Articular chondrocyte of knee joint (primary cell): ENCODE results near the gene TRIM10. TPM values are rescaled to one million over a fixed set of nuclear protein-coding genes. Genes with fewer than 3 reads are reported as not detected.

Source experiments
- small RNA-seq: library from RNA; depleted of rRNA; stranded (forward); fragments of <200 nt; gene quantifications from one replicate; pipeline ENCODE3, GENCODE V24; 2012
- total RNA-seq: library from RNA; depleted of rRNA; stranded (reverse); fragments of >200 nt; gene quantifications from 2 replicates; pipeline ENCODE4 v1.2.3, GENCODE V29; 2012

TRIM10 gene
- not detected in 2 replicates for total RNA-seq

GRCh38 chr6:30160785-30161531, at the start of gene TRIM10:
Gene TRIM10 (minus strand): TSS chr6:30161211. CDS start chr6:30160858, 353 bp downstream.

GRCh38 chr6:30163090-30163917, 2.3 kb upstream of the TRIM10 start, which contains the start of gene TRIM15:
Gene TRIM15 (plus strand): TSS chr6:30163546. CDS start chr6:30163685, 139 bp downstream.

GRCh38 chr6:30135757-30136156, 25.3 kb downstream of the TRIM10 start, which contains the start of gene TRIM40:
Gene TRIM40 (plus strand): TSS chr6:30136140. CDS start chr6:30137037, 897 bp downstream.

GRCh38 chr6:30113003-30113759, 47.8 kb downstream of the TRIM10 start, which contains the start of gene TRIM31:
Gene TRIM31 (minus strand): TSS chr6:30113090. CDS start chr6:30112805, 285 bp downstream.

Small RNA genes within 50 kb of the gene (small RNA-seq; reads per million reads assigned to genes)
- gene RF00554, result not detected

Other genes starting within 250 kb of the TRIM10 start
- 132 and 322 TPM in 2 replicates for gene HLA-A, start 218.7 kb downstream of the TRIM10 start, total RNA-seq
- gene POLR1H, start 99.9 kb downstream of the TRIM10 start, total RNA-seq, result 23.1 and 24.6 TPM in 2 replicates
- gene PPP1R11, start 94.0 kb downstream of the TRIM10 start, total RNA-seq, result 37.9 and 41.6 TPM in 2 replicates
- not detected in 2 replicates for gene RNF39, start 85.4 kb downstream of the TRIM10 start, total RNA-seq
- gene TRIM31, start 48.1 kb downstream of the TRIM10 start, total RNA-seq, result not detected in 2 replicates
- gene TRIM40, start 25.1 kb downstream of the TRIM10 start, total RNA-seq, result not detected in 2 replicates
- gene TRIM15, start 2.3 kb upstream of the TRIM10 start, total RNA-seq, result not detected in 2 replicates
- 33.8 and 35.0 TPM in 2 replicates for gene TRIM26, start 52.2 kb upstream of the TRIM10 start, total RNA-seq
- gene TRIM39, start 165.7 kb upstream of the TRIM10 start, total RNA-seq, result 11.6 and 12.8 TPM in 2 replicates
- 15.5 and 16.5 TPM in 2 replicates for gene RPP21, start 183.9 kb upstream of the TRIM10 start, total RNA-seq